MCF 10A (cell line): Measurements from ENCODE around the gene CLEC16A. TPM values are rescaled to one million over a fixed set of nuclear protein-coding genes. Genes with fewer than 3 reads are reported as not detected.
A peak's percentile ranks its signal among the peaks of the same experiment; 100 is the strongest.

Experiments used
- BruUV-seq: library from RNA; stranded (reverse); fragments of 400-500 nt; replicated peaks from 2 replicates; lab custom pipeline; 2021; lab: Mats Ljungman, UMichigan
- CTCF ChIA-PET: fragments of 300-600 bp; sonication (Branson Sonifier 250); formaldehyde crosslinking; extraction: SDS; loops from one replicate; lab custom pipeline; 2021; ENCODE audit warnings: antibody characterized with exemption, inconsistent platforms; lab: Yijun Ruan, JAX
- POLR2A ChIA-PET: fragments of 300-600, 350-650 bp; sonication (Branson Sonifier 250); formaldehyde crosslinking; extraction: SDS; loops from one replicate; lab custom pipeline; 2020; ENCODE audit warnings: antibody characterized with exemption, inconsistent platforms; lab: Yijun Ruan, JAX
- DNase-seq: peaks from one replicate; pipeline ENCODE4 v3.0.0-alpha.2; 2018; ENCODE audit not compliant: unreplicated experiment
- H3K27ac Mint-ChIP-seq: one replicate; pipeline ENCODE4 v1.8.0; 2022; ENCODE audit warnings: mild to moderate bottlenecking, low read depth, mixed read lengths; ENCODE audit not compliant: unreplicated experiment
- H3K27me3 Mint-ChIP-seq: one replicate; pipeline ENCODE4 v1.8.0; 2022; ENCODE audit warnings: mixed read lengths; ENCODE audit not compliant: insufficient read depth, unreplicated experiment
- H3K36me3 Mint-ChIP-seq: one replicate; pipeline ENCODE4 v1.8.0; 2022; ENCODE audit warnings: mild to moderate bottlenecking, moderate library complexity, mixed read lengths; ENCODE audit not compliant: insufficient read depth, unreplicated experiment
- H3K4me1 Mint-ChIP-seq: one replicate; pipeline ENCODE4 v1.8.0; 2022; ENCODE audit warnings: mixed read lengths; ENCODE audit not compliant: insufficient read depth, unreplicated experiment
- H3K4me3 Mint-ChIP-seq: one replicate; pipeline ENCODE4 v1.8.0; 2022; ENCODE audit warnings: mild to moderate bottlenecking, moderate library complexity, mixed read lengths; ENCODE audit not compliant: unreplicated experiment
- H3K9me3 Mint-ChIP-seq: one replicate; pipeline ENCODE4 v1.8.0; 2022; ENCODE audit warnings: mixed read lengths; ENCODE audit not compliant: unreplicated experiment
- CTCF ChIP-seq: fragments of 200-600 bp; IDR thresholded peaks from one replicate; pipeline ENCODE4 v1.8.0; 2022; ENCODE audit warnings: antibody characterized with exemption, mild to moderate bottlenecking; ENCODE audit not compliant: unreplicated experiment
- intact Hi-C: fragments of 100-400 bp; cut with micrococcal nuclease; formaldehyde crosslinking; loops from 2 replicates; pipeline ENCODE4 v1.14.1; 2022
- total RNA-seq: library from RNA; stranded (reverse); gene quantifications from 2 replicates; pipeline ENCODE4 v1.2.3, GENCODE V29; 2022

CLEC16A gene
- total RNA-seq, 1 experiment from 2014 or later, result 32.4 TPM

- H3K4me1 Mint-ChIP-seq, result peaks cover 14% of the 10 kb centered on the region
- no peaks in the 10 kb centered on the region for H3K27me3 Mint-ChIP-seq
- H3K27ac Mint-ChIP-seq, result no peak overlapping the region
- POLR2A ChIA-PET, result no interaction called here
- no peak for TF ChIP-seq CTCF
- H3K9me3 Mint-ChIP-seq, result no peaks in the 10 kb centered on the region
- no peak for DNase-seq
- CTCF ChIA-PET, result interaction anchor here (0.7 kb wide), 1 partner anchor 361 kb away, joined by 3 read pairs; no protein-coding TSS in a partner anchor
- H3K36me3 Mint-ChIP-seq, result peaks cover 19% of the 10 kb centered on the region
- intact Hi-C loops, result loop anchor here (5.0 kb wide), 1 partner anchor 211 kb away; no protein-coding TSS in a partner anchor
- BruUV-seq, result no TSS peak
- no peak overlapping the region for H3K4me3 Mint-ChIP-seq
Observed at GRCh38 chr16:11092788-11093571, 148.6 kb downstream of the CLEC16A start.

GRCh38 chr16:11093572-11094074, 149.3 kb downstream of the CLEC16A start:
- no peak for TF ChIP-seq CTCF
- no peak for DNase-seq
- BruUV-seq, result no TSS peak
- H3K27ac Mint-ChIP-seq, result no peak overlapping the region
- peaks cover 19% of the 10 kb centered on the region for H3K36me3 Mint-ChIP-seq
- ChIA-PET CTCF (interaction anchor here (0.7 kb wide), 1 partner anchor 360 kb away, joined by 3 read pairs; no protein-coding TSS in a partner anchor), POLR2A (no interaction called here)
- no peaks in the 10 kb centered on the region for H3K9me3 Mint-ChIP-seq
- no peaks in the 10 kb centered on the region for H3K27me3 Mint-ChIP-seq
- intact Hi-C loops, result loop anchor here (5.0 kb wide), 1 partner anchor 211 kb away; no protein-coding TSS in a partner anchor
- peaks cover 14% of the 10 kb centered on the region for H3K4me1 Mint-ChIP-seq
- H3K4me3 Mint-ChIP-seq, result no peak overlapping the region

GRCh38 chr16:11094075-11094856, 149.9 kb downstream of the CLEC16A start:
- peaks cover 14% of the 10 kb centered on the region for H3K4me1 Mint-ChIP-seq
- H3K27ac Mint-ChIP-seq, result peak overlapping the region; percentile 23
- no peaks in the 10 kb centered on the region for H3K9me3 Mint-ChIP-seq
- DNase-seq, result peak; percentile 11
- no TSS peak for BruUV-seq
- H3K36me3 Mint-ChIP-seq, result peaks cover 12% of the 10 kb centered on the region
- ChIA-PET POLR2A (interaction anchor here (0.9 kb wide), 1 partner anchor 35 kb away, joined by 3 read pairs; no protein-coding TSS in a partner anchor), CTCF (interaction anchor here (1.0 kb wide), 1 partner anchor 149 kb away, joined by 3 read pairs; no protein-coding TSS in a partner anchor)
- no peaks in the 10 kb centered on the region for H3K27me3 Mint-ChIP-seq
- intact Hi-C loops, result loop anchor here (5.0 kb wide), 1 partner anchor 212 kb away; no protein-coding TSS in a partner anchor
- TF ChIP-seq CTCF, result no peak
- H3K4me3 Mint-ChIP-seq, result no peak overlapping the region
